ENCODE data around the gene NCAPG2. TPM values are rescaled to one million over a fixed set of nuclear protein-coding genes. Genes with fewer than 3 reads are reported as not detected.

The NCAPG2 gene
- total and polyA plus RNA-seq, 2 of the 13 experiments (the other 11 are each of a cell fraction or from before 2014, with no cell fraction given) = 15.1 to 30.7 TPM

DNA sequence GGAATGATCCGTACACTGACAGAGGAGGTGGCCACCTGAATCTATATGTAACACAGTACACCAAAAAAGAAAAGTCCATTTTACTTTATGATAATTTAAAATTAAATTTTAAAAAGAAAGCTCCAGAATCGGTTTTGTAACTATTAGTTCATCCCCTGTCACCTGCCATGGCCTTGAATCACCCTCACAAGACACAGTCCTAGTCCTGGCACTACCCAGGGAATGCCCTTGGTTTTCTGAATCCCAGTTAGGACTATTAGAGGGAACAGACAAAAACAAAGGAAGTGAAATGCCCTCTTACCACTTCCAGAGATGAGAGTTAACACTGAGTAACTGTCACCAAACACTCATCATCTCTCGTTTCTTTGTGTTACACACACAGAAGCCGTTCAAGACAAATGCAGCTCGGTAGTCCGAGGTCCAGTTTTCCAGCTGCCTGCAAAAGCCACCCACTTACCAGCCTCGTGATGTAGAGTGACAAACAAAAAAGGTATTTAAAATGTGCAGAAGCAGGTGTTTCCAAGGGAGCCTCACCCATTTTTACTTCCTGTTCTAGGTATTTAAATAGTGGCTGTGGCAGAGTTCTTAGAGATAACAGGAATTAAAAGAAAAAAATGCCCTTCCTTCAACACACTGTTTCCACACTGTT lies 123.0 kb downstream of the NCAPG2 start (continued):
- TF ChIP-seq HNF4G (IDR thresholded peaks at IDR 0.05; ENCODE audit: borderline replicate concordance, low read depth, low read length) = peak; percentile 50
- TF ChIP-seq HNF4G (CRISPR knock-in tag; IDR thresholded peaks at IDR 0.05; ENCODE audit: borderline replicate concordance, low read depth) = no peak
- TF ChIP-seq ZNF652 (CRISPR knock-in tag; IDR thresholded peaks at IDR 0.05; ENCODE audit: borderline replicate concordance, low read depth) = 0 out of 2 replicates have a peak, but pooled peaks have one; percentile 14
- TF ChIP-seq ARID4A (CRISPR knock-in tag; IDR thresholded peaks at IDR 0.05; ENCODE audit: borderline replicate concordance) = peak; percentile 21; the same call in 1 of the 2 replicates
- TF ChIP-seq ZNF230 (CRISPR knock-in tag; IDR thresholded peaks at IDR 0.05) = no peak
- no peak for TF ChIP-seq LBX2 (CRISPR knock-in tag; IDR thresholded peaks at IDR 0.05; ENCODE audit: borderline replicate concordance)
- no peak for TF ChIP-seq ZNF576 (CRISPR knock-in tag; IDR thresholded peaks at IDR 0.05)
- no peak for TF ChIP-seq ZNF737 (CRISPR knock-in tag; IDR thresholded peaks at IDR 0.05; ENCODE audit: borderline replicate concordance)
- no peak for TF ChIP-seq ZNF34 (CRISPR knock-in tag; IDR thresholded peaks at IDR 0.05; ENCODE audit: borderline replicate concordance)
- TF ChIP-seq AKNA (CRISPR knock-in tag; IDR thresholded peaks at IDR 0.05; ENCODE audit: borderline replicate concordance) = no peak
- no peak for TF ChIP-seq HIVEP1 (CRISPR knock-in tag; IDR thresholded peaks at IDR 0.05)
- no peak for TF ChIP-seq AKAP8 (CRISPR knock-in tag; IDR thresholded peaks at IDR 0.05)
- TF ChIP-seq ZNF782 (CRISPR knock-in tag; IDR thresholded peaks at IDR 0.05; ENCODE audit: borderline replicate concordance) = no peak
- TF ChIP-seq SOX5 (CRISPR knock-in tag; IDR thresholded peaks at IDR 0.05; ENCODE audit: borderline replicate concordance) = peak; percentile 91
- no peak for TF ChIP-seq GMEB2 (CRISPR knock-in tag; IDR thresholded peaks at IDR 0.05; ENCODE audit: low read depth)
- TF ChIP-seq ELF1 (CRISPR knock-in tag; IDR thresholded peaks at IDR 0.05) = peak; percentile 60; the same call in 1 of the 2 replicates
- no peak for TF ChIP-seq GATAD1 (CRISPR knock-in tag; IDR thresholded peaks at IDR 0.05)
- no peak for TF ChIP-seq GABPA (IDR thresholded peaks at IDR 0.05; ENCODE audit: low read depth, low read length)
- peak; percentile 41; the same call in 1 of the 2 replicates for TF ChIP-seq GABPA (CRISPR knock-in tag; IDR thresholded peaks at IDR 0.05; ENCODE audit: low read depth)

Data from HepG2 (cell line).